CD8-positive, alpha-beta memory T cell (primary cell): ENCODE data around the gene AP2A2. TPM values are rescaled to one million over a fixed set of nuclear protein-coding genes. Genes with fewer than 3 reads are reported as not detected.
A peak's percentile ranks its signal among the peaks of the same experiment; 100 is the strongest.

Experiments
- CTCF ChIA-PET: fragments of 350-600 bp; sonication (Branson Sonifier 250); formaldehyde crosslinking; loops from one replicate; lab custom pipeline; 2021; ENCODE audit warnings: antibody characterized with exemption; lab: Charles Lee
- POLR2A ChIA-PET: fragments of 350-600 bp; sonication (Branson Sonifier 250); formaldehyde crosslinking; loops from one replicate; lab custom pipeline; 2021; ENCODE audit warnings: antibody characterized with exemption; lab: Charles Lee
- DNase-seq, 5 donors: peaks; one replicate each; pipeline versions ENCODE4 v3.0.0 to v3.0.0-alpha.2; 2020 to 2022; ENCODE audit warnings: mixed read lengths in 1 of 5
- H3K27ac ChIP-seq: one replicate; pipeline ENCODE4 v1.7.0; 2013; ENCODE audit warnings: low read depth, mild to moderate bottlenecking, low read length, moderate library complexity
- H3K27me3 ChIP-seq: 2 replicates; pipeline ENCODE4 v1.7.0; 2013; ENCODE audit warnings: low read length, mild to moderate bottlenecking; ENCODE audit not compliant: insufficient read depth, poor library complexity, severe bottlenecking
- H3K36me3 ChIP-seq: 2 replicates; pipeline ENCODE4 v1.7.0; 2013; ENCODE audit warnings: mild to moderate bottlenecking, low read length, moderate library complexity; ENCODE audit not compliant: insufficient read depth
- H3K4me1 ChIP-seq: 2 replicates; pipeline ENCODE4 v1.7.0; 2013; ENCODE audit warnings: mild to moderate bottlenecking, low read length, moderate library complexity; ENCODE audit not compliant: insufficient read depth
- H3K4me3 ChIP-seq: 2 replicates; pipeline ENCODE4 v1.7.0; 2013; ENCODE audit warnings: mild to moderate bottlenecking, low read length
- H3K9me3 ChIP-seq: 2 replicates; pipeline ENCODE4 v1.7.0; 2013; ENCODE audit warnings: mild to moderate bottlenecking, low read length
- H3K27ac Mint-ChIP-seq, 8 donors: one replicate each; pipeline ENCODE4 v1.8.0; 2020 to 2021; ENCODE audit warnings: mixed read lengths in 8 of 8, mild to moderate bottlenecking in 6 of 8, inconsistent platforms in 3 of 8, moderate library complexity in 3 of 8
- H3K27me3 Mint-ChIP-seq, 2 donors: one replicate each; pipeline ENCODE4 v1.8.0; 2020 to 2021; ENCODE audit warnings: mixed read lengths in 2 of 2, mild to moderate bottlenecking in 1 of 2, moderate library complexity in 1 of 2
- H3K36me3 Mint-ChIP-seq, 3 donors: one replicate each; pipeline ENCODE4 v1.8.0; 2020 to 2021; ENCODE audit warnings: mixed read lengths in 3 of 3, inconsistent platforms in 1 of 3, mild to moderate bottlenecking in 1 of 3
- H3K4me1 Mint-ChIP-seq, 3 donors: one replicate each; pipeline ENCODE4 v1.8.0; 2020 to 2021; ENCODE audit warnings: mixed read lengths in 3 of 3, inconsistent platforms in 1 of 3, mild to moderate bottlenecking in 1 of 3
- H3K4me3 Mint-ChIP-seq, 7 donors: one replicate each; pipeline ENCODE4 v1.8.0; 2020 to 2021; ENCODE audit warnings: mixed read lengths in 7 of 7, mild to moderate bottlenecking in 6 of 7, moderate library complexity in 4 of 7, inconsistent platforms in 2 of 7
- H3K9me3 Mint-ChIP-seq, 5 donors: one replicate each; pipeline ENCODE4 v1.8.0; 2020 to 2022; ENCODE audit warnings: mixed read lengths in 5 of 5, mild to moderate bottlenecking in 3 of 5, moderate library complexity in 2 of 5, inconsistent platforms in 1 of 5
- polyA plus RNA-seq: library from polyadenylated mRNA; unstranded; fragments of 300-500 nt; fragmentation: Illumina TruSeq; gene quantifications from one replicate; pipeline ENCODE4 v1.2.3, GENCODE V29; 2021
- total RNA-seq, 2 experiments: library from RNA; stranded (reverse); gene quantifications; one replicate each; pipeline ENCODE4 v1.2.3, GENCODE V29; 2021

The AP2A2 gene
- total and polyA plus RNA-seq, 3 experiments from 2014 or later: 13.9 to 42.8 (median 38.8) TPM

- H3K27me3 Mint-ChIP-seq: no peaks in the 10 kb centered on the region
- no peak overlapping the region for H3K27ac ChIP-seq
- no peak for DNase-seq
- H3K9me3 Mint-ChIP-seq: no peaks in the 10 kb centered on the region
- POLR2A ChIA-PET: no interaction called here
- no peaks in the 10 kb centered on the region for H3K27me3 ChIP-seq
- H3K9me3 ChIP-seq: no peaks in the 10 kb centered on the region
- H3K4me1 Mint-ChIP-seq: no peaks in the 10 kb centered on the region
- CTCF ChIA-PET: no interaction called here
- no peak overlapping the region for H3K4me3 ChIP-seq
- H3K36me3 ChIP-seq: no peaks in the 10 kb centered on the region
- H3K4me1 ChIP-seq: no peaks in the 10 kb centered on the region
- H3K36me3 Mint-ChIP-seq: peaks cover 0 to 36% (median 1%) of the 10 kb centered on the region in 3 donors
- H3K27ac Mint-ChIP-seq: peak overlapping the region in 1 of 8 donors; percentile 65
- H3K4me3 Mint-ChIP-seq: no peak overlapping the region
Measured at GRCh38 chr11:887589-887988, 38.1 kb upstream of the AP2A2 start.

DNA sequence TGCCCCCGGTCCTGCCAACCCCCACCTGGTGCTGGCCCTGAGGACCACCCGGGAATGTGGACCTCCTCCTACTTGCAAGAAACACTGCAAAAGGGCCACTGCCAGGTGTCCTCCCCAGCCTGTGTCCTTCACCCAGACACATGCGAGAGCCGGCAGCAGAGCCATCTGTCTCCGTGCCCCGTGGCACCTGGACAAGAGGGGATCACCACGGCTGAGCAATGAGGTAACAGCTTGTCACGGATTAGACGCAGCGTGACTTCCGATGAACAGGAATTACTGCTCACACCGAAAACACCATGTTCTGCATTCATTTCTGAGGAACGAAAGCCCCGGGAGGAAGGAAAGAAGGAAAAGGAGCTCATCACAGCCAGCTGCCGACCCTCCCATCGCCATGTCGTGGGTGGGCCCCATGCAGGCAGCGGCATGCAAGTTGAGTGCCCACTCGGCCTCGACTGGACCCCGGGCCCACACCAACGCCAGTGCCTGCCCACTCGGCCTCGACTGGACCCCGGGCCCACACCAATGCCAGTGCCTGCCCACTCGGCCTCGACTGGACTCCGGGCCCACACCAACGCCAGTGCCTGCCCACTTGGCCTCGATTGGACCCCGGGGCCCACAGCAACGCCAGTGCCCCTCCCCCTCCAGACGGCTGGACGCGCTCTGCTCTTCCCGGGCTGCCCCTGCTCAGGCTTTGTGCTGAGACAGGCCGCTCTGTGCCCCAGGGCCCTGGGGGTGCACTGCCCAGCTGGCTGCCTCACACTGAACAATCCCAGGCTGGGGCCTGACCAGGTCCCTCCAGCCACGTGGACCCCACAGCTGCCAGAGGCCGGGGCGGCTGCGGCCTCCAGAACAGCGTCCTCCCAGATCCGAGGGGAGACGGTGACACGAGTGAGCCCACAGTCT is 37.1 kb upstream of the AP2A2 start:
- no peaks in the 10 kb centered on the region for H3K27me3 Mint-ChIP-seq
- no peaks in the 10 kb centered on the region for H3K9me3 Mint-ChIP-seq
- no peak for DNase-seq
- peaks cover 0 to 28% (median 1%) of the 10 kb centered on the region in 3 donors for H3K36me3 Mint-ChIP-seq
- ChIA-PET POLR2A (no interaction called here), CTCF (no interaction called here)
- no peaks in the 10 kb centered on the region for H3K4me1 ChIP-seq
- H3K27me3 ChIP-seq: no peaks in the 10 kb centered on the region
- H3K27ac Mint-ChIP-seq: no peak overlapping the region
- H3K27ac ChIP-seq: no peak overlapping the region
- no peak overlapping the region for H3K4me3 ChIP-seq
- H3K4me3 Mint-ChIP-seq: no peak overlapping the region
- H3K9me3 ChIP-seq: no peaks in the 10 kb centered on the region
- no peaks in the 10 kb centered on the region for H3K4me1 Mint-ChIP-seq
- no peaks in the 10 kb centered on the region for H3K36me3 ChIP-seq

DNA sequence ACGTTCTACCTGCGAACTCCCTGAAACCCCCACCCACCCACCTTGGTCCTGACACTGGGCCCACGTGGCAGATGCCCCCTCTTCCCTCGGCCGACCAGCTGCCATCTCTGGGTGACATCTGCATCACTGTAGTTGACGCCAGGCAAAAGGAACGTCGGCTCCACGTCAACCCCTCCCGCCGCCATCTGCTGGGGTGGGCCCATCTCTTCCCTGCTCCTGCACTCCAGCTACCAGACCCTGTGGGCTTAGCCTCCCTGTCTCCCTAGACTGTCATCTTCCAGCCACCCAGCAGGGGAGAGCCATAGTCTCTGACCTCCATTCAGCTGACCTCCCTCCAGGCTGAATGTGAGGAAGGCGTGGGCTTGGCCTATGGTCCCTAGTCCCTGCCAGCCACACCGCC is 36.4 kb upstream of the AP2A2 start:
- peak overlapping the region in 3 of 8 donors; percentile 50 to 64 (median 60) for H3K27ac Mint-ChIP-seq
- DNase-seq: no peak
- Histone ChIP-seq H3K36me3 (no peaks in the 10 kb centered on the region), H3K4me3 (no peak overlapping the region), H3K27me3 (no peaks in the 10 kb centered on the region), H3K9me3 (no peaks in the 10 kb centered on the region), H3K27ac (no peak overlapping the region), H3K4me1 (no peaks in the 10 kb centered on the region)
- peaks cover 0 to 28% (median 1%) of the 10 kb centered on the region in 3 donors for H3K36me3 Mint-ChIP-seq
- H3K27me3 Mint-ChIP-seq: no peaks in the 10 kb centered on the region
- no peak overlapping the region for H3K4me3 Mint-ChIP-seq
- no peaks in the 10 kb centered on the region for H3K9me3 Mint-ChIP-seq
- ChIA-PET POLR2A (no interaction called here), CTCF (no interaction called here)
- no peaks in the 10 kb centered on the region for H3K4me1 Mint-ChIP-seq

GRCh38 chr11:889687-890475 is 35.8 kb upstream of the AP2A2 start:
- POLR2A ChIA-PET: no interaction called here
- no peak for DNase-seq
- CTCF ChIA-PET: no interaction called here
- Histone ChIP-seq H3K36me3 (no peaks in the 10 kb centered on the region), H3K27me3 (no peaks in the 10 kb centered on the region), H3K4me3 (no peak overlapping the region), H3K27ac (no peak overlapping the region), H3K4me1 (no peaks in the 10 kb centered on the region), H3K9me3 (no peaks in the 10 kb centered on the region)
- H3K9me3 Mint-ChIP-seq: no peaks in the 10 kb centered on the region
- H3K4me1 Mint-ChIP-seq: no peaks in the 10 kb centered on the region
- H3K4me3 Mint-ChIP-seq: no peak overlapping the region
- H3K36me3 Mint-ChIP-seq: peaks cover 0 to 26% (median 1%) of the 10 kb centered on the region in 3 donors
- no peaks in the 10 kb centered on the region for H3K27me3 Mint-ChIP-seq
- peak overlapping the region in 2 of 8 donors; percentile 21 to 60 for H3K27ac Mint-ChIP-seq

GRCh38 chr11:890794-891540 is 34.7 kb upstream of the AP2A2 start:
- Histone ChIP-seq H3K36me3 (no peaks in the 10 kb centered on the region), H3K27me3 (no peaks in the 10 kb centered on the region), H3K9me3 (no peaks in the 10 kb centered on the region), H3K4me1 (no peaks in the 10 kb centered on the region), H3K4me3 (no peak overlapping the region), H3K27ac (no peak overlapping the region)
- ChIA-PET CTCF (no interaction called here), POLR2A (no interaction called here)
- no peaks in the 10 kb centered on the region for H3K27me3 Mint-ChIP-seq
- H3K36me3 Mint-ChIP-seq: peaks cover 0 to 21% (median 1%) of the 10 kb centered on the region in 3 donors
- H3K27ac Mint-ChIP-seq: peak overlapping the region in 1 of 8 donors; percentile 89
- no peaks in the 10 kb centered on the region for H3K9me3 Mint-ChIP-seq
- no peak overlapping the region for H3K4me3 Mint-ChIP-seq
- H3K4me1 Mint-ChIP-seq: no peaks in the 10 kb centered on the region
- no peak for DNase-seq

GRCh38 chr11:893008-893654 is 32.5 kb upstream of the AP2A2 start:
- POLR2A ChIA-PET: no interaction called here
- Mint-ChIP-seq H3K4me3 (no peak overlapping the region), H3K27me3 (no peaks in the 10 kb centered on the region), H3K27ac (no peak overlapping the region), H3K36me3 (peaks cover 0 to 5% (median 0%) of the 10 kb centered on the region in 3 donors), H3K4me1 (no peaks in the 10 kb centered on the region), H3K9me3 (no peaks in the 10 kb centered on the region)
- H3K27ac ChIP-seq: no peak overlapping the region
- no peak for DNase-seq
- H3K4me1 ChIP-seq: no peaks in the 10 kb centered on the region
- H3K9me3 ChIP-seq: no peaks in the 10 kb centered on the region
- no peaks in the 10 kb centered on the region for H3K27me3 ChIP-seq
- H3K4me3 ChIP-seq: no peak overlapping the region
- CTCF ChIA-PET: no interaction called here
- H3K36me3 ChIP-seq: no peaks in the 10 kb centered on the region

- H3K4me3 ChIP-seq: no peak overlapping the region
- no peaks in the 10 kb centered on the region for H3K9me3 ChIP-seq
- no peaks in the 10 kb centered on the region for H3K36me3 ChIP-seq
- H3K9me3 Mint-ChIP-seq: no peaks in the 10 kb centered on the region
- DNase-seq: no peak
- H3K27me3 Mint-ChIP-seq: no peaks in the 10 kb centered on the region
- no peak overlapping the region for H3K27ac Mint-ChIP-seq
- ChIA-PET POLR2A (interaction anchor here (0.6 kb wide), 1 partner anchor 84 kb away, joined by 3 read pairs; no protein-coding TSS in a partner anchor), CTCF (interaction anchor here (0.7 kb wide), 1 partner anchor 1256 kb away, joined by 3 read pairs; no protein-coding TSS in a partner anchor)
- no peak overlapping the region for H3K27ac ChIP-seq
- H3K27me3 ChIP-seq: no peaks in the 10 kb centered on the region
- peaks cover 0 to 14% (median 0%) of the 10 kb centered on the region in 3 donors for H3K36me3 Mint-ChIP-seq
- no peaks in the 10 kb centered on the region for H3K4me1 ChIP-seq
- no peak overlapping the region for H3K4me3 Mint-ChIP-seq
- no peaks in the 10 kb centered on the region for H3K4me1 Mint-ChIP-seq
Measured at GRCh38 chr11:894575-895201, 31.0 kb upstream of the AP2A2 start.
